Neural progenitor cell (in vitro differentiated cells): ENCODE data around the gene KRT74.

Experiments used
- EZH2 ChIP-seq: fragments of 200-600 bp; sonication (generic); IDR thresholded peaks from 2 replicates; pipeline ENCODE4 v1.6.1; 2017; ENCODE audit warnings: antibody characterized with exemption, mild to moderate bottlenecking, moderate library complexity
- EZH2phosphoT487 ChIP-seq: fragments of 200-600 bp; sonication (generic); IDR thresholded peaks from 2 replicates; pipeline ENCODE4 v1.6.1; 2017; ENCODE audit warnings: antibody characterized with exemption
- TF ChIP-seq, protein P1 (sequence below): fragments of 200-600 bp; sonication (generic); IDR thresholded peaks from 2 replicates; pipeline ENCODE4 v1.5.1; 2017; ENCODE audit warnings: antibody characterized with exemption, mild to moderate bottlenecking

GRCh38 chr12:52581066-52581465 lies 7.4 kb upstream of the KRT74 start:
- TF ChIP-seq, protein P1, sequence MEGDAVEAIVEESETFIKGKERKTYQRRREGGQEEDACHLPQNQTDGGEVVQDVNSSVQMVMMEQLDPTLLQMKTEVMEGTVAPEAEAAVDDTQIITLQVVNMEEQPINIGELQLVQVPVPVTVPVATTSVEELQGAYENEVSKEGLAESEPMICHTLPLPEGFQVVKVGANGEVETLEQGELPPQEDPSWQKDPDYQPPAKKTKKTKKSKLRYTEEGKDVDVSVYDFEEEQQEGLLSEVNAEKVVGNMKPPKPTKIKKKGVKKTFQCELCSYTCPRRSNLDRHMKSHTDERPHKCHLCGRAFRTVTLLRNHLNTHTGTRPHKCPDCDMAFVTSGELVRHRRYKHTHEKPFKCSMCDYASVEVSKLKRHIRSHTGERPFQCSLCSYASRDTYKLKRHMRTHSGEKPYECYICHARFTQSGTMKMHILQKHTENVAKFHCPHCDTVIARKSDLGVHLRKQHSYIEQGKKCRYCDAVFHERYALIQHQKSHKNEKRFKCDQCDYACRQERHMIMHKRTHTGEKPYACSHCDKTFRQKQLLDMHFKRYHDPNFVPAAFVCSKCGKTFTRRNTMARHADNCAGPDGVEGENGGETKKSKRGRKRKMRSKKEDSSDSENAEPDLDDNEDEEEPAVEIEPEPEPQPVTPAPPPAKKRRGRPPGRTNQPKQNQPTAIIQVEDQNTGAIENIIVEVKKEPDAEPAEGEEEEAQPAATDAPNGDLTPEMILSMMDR = no peak
- TF ChIP-seq EZH2 = no peak
- TF ChIP-seq EZH2phosphoT487 = no peak
